Measurements from ENCODE around the gene DLG2.

DNA sequence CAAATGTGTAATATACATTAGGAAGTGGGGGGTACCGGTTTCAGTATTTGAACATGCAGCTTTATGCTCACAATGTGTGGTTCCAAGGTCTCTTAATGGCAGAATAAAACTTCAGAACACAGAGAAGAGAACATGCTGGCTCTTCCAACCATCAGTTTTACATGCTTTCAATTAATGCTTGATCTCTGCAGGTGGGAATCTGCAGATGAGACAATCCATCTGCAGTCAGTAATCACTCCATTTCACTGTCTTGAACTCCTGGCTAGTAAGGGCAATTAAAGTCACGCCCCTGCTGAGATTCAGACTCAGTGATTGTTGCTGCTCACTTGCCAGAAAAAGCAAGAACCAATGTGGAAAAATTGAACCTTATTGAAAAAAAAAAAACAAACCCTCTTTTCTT lies 945.7 kb downstream of the DLG2 start:
- TF ChIP-seq, protein P1, sequence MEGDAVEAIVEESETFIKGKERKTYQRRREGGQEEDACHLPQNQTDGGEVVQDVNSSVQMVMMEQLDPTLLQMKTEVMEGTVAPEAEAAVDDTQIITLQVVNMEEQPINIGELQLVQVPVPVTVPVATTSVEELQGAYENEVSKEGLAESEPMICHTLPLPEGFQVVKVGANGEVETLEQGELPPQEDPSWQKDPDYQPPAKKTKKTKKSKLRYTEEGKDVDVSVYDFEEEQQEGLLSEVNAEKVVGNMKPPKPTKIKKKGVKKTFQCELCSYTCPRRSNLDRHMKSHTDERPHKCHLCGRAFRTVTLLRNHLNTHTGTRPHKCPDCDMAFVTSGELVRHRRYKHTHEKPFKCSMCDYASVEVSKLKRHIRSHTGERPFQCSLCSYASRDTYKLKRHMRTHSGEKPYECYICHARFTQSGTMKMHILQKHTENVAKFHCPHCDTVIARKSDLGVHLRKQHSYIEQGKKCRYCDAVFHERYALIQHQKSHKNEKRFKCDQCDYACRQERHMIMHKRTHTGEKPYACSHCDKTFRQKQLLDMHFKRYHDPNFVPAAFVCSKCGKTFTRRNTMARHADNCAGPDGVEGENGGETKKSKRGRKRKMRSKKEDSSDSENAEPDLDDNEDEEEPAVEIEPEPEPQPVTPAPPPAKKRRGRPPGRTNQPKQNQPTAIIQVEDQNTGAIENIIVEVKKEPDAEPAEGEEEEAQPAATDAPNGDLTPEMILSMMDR (IDR thresholded peaks at IDR 0.05), result no peak
- no peak for TF ChIP-seq POLR2A (IDR thresholded peaks at IDR 0.05)

Data from uterus (tissue), 2 donors.